Fibroblast of lung (primary cell): Measurements from ENCODE around the gene MYO1H.

Experiments used
- EZH2 ChIP-seq: IDR thresholded peaks from 2 replicates; pipeline ENCODE4 v1.5.1; 2012; ENCODE audit warnings: low read length, control low read depth, mild to moderate bottlenecking; ENCODE audit errors: missing control alignments
- TF ChIP-seq, protein P1 (sequence below), 2 donors: IDR thresholded peaks in 1 of 2; conservative IDR thresholded peaks in 1 of 2; 1 replicate in 1 of 2; 2 replicates in 1 of 2; pipeline ENCODE4 v1.5.1; 2011 to 2012; ENCODE audit warnings: low read length in 2 of 2, control low read depth in 1 of 2, inconsistent platforms in 1 of 2, low read depth in 1 of 2, mild to moderate bottlenecking in 1 of 2

DNA sequence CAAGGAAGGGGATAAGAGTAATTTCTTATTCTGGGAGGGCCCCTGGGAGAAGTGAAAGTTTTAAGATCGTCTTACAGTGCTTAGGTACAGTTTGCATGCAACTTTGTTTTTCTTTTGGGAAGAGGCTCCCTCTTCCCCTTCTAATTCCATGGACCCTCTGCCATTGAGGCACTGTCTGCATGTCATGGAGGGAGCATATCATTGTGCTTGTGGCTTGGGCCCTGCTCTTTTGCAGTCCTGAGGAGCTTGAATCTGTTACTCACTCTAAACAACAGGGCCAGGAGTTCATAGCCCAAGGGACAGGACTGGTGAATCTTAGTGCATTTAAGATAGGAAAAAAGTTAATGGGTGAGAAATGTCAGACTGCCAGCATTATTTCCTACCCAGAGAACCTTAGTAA, 132.1 kb downstream of the MYO1H start:
- TF ChIP-seq, protein P1, sequence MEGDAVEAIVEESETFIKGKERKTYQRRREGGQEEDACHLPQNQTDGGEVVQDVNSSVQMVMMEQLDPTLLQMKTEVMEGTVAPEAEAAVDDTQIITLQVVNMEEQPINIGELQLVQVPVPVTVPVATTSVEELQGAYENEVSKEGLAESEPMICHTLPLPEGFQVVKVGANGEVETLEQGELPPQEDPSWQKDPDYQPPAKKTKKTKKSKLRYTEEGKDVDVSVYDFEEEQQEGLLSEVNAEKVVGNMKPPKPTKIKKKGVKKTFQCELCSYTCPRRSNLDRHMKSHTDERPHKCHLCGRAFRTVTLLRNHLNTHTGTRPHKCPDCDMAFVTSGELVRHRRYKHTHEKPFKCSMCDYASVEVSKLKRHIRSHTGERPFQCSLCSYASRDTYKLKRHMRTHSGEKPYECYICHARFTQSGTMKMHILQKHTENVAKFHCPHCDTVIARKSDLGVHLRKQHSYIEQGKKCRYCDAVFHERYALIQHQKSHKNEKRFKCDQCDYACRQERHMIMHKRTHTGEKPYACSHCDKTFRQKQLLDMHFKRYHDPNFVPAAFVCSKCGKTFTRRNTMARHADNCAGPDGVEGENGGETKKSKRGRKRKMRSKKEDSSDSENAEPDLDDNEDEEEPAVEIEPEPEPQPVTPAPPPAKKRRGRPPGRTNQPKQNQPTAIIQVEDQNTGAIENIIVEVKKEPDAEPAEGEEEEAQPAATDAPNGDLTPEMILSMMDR (conservative IDR thresholded peaks at IDR 0.05 in 1 of 2, IDR thresholded peaks at IDR 0.05 in 1 of 2; ENCODE audit: low read depth in 1 of 2, low read length in 2 of 2): no peak
- no peak for TF ChIP-seq EZH2
